GM21423 (cell line): Measurements from ENCODE around the gene QARS1.

ENCODE experiments used
- ATAC-seq: cut with Tn5 transposase; IDR thresholded peaks from one replicate; pipeline ENCODE4 v1.9.1; 2021; ENCODE audit warnings: mild to moderate bottlenecking, moderate library complexity; ENCODE audit not compliant: unreplicated experiment

QARS1 gene

DNA sequence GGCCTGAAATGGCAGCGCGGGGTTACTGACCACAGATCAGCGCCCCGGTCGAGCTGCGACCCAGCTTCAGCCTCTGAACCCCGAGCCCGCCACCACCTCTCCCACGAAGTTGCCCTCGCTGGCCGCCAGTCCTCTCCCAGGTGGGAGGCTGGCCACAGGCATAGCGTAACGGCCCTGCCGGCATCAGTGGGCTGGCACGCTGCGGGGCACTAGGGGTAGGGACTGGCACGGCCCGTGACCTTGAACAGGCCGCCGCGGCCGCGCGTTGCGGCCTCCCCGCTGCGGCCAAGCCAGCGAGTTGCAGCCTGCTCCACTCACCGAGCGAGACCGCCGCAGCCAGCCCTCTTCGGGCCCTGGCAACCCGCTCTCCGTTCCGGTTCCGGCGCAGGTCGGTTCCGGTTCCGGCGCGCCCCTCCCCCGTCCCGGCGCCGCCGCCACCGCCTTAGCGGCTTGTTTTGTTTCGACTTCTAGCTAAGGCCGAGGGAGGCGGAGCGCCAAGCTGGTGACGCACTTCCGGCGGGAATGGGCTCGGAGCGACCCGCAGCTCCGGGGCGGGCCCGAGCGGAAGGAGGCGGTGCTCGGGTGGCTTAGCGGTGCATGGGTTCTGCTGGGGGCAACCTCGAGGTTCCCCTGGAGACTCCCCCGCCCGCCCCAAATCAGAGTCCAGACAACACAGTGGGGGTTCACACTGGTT is 16.0 kb upstream of the QARS1 start, which contains the start of gene USP19:
TSS of gene USP19 (minus strand) at position 386 of the 694 bp plus-strand sequence. CDS start 1,678 bp downstream, outside the sequence.
- ATAC-seq: peak; percentile 83

DNA sequence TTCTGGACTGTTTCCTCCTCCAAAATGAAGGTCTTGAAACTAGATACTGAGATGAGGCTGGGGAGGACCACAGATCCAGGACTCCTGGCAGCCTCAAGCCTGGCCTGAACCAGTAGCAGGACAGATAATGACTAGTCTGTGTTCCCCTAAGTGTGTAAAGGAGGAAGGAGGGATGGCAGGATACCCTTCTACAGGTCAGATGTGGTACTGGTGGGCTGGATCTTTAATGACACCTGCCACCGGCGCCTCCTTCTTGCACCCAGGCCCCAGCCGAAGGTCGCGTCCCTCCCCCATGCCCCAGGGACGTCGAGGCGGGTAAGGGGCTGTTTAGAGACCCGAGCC is 15.5 kb upstream of the QARS1 start:
- no peak for ATAC-seq

DNA sequence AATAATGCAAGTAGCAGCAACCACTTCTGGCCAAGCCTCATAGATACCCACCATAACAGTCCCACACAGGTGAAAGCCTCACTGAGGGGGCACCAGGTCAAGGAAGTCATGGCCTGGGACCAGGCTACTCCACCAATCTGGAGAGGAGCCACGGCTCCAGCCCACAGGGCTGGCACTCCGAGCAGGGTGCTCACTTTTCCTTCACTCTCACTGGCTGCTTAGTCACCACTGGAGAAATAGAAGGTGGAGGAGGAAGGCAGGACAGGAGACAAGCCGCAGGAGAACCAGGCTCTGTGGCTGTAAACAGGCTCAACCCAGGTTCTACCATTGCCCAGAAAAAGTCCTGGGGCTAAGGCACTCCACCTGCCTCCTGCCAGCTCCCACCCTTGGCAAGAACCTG is 14.9 kb upstream of the QARS1 start:
- ATAC-seq: no peak

DNA sequence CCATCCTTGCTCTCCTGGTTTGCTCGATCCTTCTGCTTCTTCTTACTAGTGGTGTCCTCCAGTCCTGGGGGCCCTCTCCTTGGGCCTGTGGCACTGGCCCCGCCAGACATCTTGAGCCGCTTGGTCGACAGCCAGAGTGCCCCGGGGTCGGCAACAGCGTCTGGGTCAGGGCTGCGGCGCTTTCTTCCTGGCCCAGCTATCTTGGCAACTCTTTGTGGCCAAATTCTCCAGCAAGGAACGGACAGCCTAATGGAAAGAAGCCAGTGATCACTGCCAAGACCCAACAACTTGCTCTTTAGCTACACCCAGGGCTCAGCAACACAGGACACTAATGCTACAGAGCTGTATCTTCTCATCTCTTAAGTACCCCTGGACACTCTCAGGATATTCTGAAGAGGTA is 14.5 kb upstream of the QARS1 start:
- no peak for ATAC-seq

DNA sequence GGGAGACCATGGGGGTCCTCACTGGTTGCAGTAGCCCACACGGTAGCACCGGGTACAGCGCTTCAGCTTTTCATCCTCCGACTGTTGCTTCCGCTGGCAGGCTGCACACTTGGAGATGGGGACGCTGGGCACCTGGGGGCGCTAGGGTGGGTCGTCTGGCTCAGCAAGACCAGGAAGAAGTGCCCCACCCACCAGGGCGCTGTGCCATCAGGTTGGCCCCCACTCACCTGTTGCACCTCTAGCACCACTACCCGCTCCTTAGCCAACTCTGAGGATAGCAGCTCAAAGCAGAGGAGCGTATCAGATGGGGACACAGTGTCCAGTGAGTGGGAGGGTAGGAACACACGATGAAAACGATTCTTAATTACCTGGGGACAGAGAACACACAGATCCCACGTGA is 7.7 kb upstream of the QARS1 start:
- ATAC-seq: no peak

DNA sequence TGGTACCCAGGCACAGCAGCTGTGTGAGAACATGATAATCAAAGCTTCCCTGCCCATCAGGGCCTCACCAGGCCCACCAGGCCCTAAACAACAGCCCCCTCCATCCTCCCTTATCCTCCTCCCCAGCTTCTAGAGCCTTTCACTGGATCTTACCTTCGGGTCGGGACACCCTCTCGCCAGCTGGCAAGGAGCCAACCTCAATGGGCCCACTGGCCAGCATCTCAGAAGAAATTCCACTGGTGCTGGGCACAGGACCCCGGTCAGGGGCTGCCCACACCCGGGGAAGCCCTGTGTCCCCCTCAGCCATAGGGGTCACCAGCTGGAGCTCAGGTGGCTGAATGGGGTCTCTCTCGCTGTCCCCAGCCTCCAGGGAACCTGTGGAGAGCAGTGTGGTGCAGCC is 6.8 kb upstream of the QARS1 start:
- no peak for ATAC-seq

DNA sequence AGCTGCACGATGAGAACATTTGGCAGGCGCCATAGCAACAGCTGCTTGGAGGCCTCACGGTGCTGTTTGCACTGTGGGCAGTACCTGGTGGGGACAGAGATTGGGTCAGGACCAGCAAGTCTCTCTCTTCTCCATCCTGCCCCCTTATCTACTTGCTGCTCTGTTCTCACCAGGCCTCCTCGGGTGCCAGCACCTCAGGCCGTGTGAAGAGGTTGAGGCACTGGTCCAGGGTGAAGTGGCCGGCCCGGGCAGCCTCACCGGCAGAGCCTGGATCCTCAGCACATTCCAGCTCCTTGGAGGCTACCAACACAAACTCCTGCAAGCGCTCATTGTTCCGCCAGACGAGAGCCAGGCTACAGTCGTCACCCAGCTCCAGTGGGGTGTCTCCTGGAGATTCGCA is 6.2 kb upstream of the QARS1 start:
- no peak for ATAC-seq

DNA sequence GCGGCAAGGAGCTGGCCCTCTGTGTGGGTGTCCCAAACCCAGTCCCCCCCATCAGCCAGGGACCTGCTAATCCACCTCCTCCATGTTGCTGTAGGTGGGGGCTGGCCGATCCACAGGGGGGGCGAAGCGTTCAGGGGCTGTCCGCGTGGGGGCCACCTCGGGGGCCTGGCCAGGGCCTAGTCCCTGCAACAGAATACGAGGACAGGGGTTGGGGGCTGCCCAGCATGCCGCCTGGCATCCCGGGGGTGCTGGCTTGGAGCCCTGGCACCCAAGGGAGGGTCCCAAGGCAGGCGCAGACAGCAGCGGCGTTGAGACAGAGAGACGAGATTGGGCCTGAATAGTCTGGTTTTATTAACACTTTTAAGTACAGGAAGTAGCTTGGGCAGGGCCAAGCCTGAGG is 3.8 kb upstream of the QARS1 start:
- ATAC-seq: no peak

DNA sequence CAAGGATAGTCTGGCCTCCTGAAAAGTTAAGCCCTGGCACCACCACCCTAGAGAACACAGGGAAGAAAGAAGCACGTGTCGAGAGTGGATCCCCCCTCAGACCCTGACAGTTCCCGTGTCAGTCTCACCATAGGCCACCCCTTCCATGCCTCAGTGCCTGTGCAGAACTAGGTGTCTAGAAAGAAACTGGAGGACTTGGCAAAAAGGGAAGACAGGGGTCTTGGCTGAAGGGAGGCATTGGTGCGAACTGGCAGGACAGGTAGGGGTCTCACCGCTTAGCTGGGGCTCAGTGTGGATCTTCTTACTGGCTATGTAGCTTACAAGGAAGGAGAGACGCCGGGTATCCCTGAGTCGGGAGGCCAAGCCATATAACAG is 518 bp downstream of the QARS1 start:
- ATAC-seq: no peak

DNA sequence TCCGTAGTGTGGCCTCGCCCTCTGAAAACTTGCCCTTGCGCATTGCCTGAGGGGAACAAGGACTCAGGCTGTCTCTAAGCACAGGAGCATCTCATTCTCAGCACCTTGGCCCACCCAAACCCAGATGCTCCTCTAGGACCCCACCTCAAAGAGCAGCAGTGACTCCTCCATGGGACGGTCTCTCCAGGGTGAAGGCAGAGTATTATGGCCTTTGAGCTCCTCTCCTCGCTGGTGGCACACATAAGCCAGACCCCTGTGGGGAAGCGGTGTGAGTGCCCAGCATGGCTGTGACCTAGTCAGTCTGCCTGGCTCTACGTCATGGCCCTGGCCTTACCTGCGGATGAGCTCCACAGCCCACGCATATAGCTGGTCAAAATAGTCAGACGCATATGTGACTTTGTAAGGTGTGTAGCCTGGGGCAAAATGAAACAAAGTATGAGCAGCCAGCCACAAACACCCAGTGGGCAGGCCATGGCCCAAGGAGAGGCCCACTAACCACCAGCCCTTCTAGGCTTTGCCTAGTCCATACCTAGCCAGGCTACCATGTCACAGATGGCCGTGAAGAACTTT is 4.4 kb downstream of the QARS1 start:
- no peak for ATAC-seq

DNA sequence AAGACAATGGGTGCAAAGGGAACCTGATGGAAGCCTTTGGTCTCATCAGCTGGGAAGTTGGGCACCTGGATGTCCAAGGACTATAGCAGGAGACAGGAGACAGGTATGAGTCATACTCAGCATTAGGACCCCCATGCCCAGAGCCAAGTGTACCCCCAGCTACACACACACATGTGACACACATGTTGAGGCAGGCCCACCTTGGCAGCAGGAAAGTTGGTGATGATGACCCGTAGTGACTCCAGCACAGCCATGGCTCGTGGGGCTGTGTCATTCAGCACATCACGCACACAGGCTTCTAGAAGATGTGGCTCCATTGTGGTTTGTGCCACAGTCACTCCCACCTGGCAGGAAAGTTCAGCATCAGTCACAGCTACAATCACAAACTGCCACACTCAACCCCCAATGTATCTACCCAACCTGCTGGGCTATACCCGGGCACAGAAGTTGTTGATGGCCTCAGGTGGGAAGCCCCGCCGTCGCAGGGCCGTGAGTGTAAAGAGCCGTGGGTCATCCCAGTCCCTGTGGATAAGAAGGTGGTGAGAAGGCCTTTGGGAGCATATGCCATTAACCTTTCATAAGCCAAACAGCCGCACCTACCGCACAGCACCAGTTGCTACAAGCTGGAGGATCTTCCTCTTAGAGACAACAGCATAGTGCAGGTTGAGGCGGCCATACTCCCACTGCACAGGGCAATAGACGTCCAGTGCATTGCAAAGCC is 5.5 kb downstream of the QARS1 start:
- ATAC-seq: no peak

DNA sequence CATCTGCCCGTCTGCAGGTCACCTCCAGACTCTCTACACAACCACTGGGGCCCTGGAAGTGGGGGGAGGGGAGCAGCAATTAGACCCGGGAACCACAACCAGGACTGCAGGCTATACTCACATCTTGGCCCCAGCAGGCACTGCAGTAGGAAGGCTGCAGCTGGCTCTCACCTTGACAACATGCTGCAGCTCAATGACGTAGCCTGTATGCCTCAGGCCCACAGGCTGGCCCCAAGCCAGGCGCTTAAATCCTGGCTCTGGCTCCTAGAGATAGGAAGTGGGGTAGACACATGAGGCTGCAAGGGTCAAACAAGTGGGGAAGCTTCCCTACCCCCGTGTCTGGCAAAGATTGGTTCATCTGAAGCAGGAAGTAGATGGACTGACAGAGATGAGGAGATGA is 6.1 kb downstream of the QARS1 start:
- ATAC-seq: no peak

DNA sequence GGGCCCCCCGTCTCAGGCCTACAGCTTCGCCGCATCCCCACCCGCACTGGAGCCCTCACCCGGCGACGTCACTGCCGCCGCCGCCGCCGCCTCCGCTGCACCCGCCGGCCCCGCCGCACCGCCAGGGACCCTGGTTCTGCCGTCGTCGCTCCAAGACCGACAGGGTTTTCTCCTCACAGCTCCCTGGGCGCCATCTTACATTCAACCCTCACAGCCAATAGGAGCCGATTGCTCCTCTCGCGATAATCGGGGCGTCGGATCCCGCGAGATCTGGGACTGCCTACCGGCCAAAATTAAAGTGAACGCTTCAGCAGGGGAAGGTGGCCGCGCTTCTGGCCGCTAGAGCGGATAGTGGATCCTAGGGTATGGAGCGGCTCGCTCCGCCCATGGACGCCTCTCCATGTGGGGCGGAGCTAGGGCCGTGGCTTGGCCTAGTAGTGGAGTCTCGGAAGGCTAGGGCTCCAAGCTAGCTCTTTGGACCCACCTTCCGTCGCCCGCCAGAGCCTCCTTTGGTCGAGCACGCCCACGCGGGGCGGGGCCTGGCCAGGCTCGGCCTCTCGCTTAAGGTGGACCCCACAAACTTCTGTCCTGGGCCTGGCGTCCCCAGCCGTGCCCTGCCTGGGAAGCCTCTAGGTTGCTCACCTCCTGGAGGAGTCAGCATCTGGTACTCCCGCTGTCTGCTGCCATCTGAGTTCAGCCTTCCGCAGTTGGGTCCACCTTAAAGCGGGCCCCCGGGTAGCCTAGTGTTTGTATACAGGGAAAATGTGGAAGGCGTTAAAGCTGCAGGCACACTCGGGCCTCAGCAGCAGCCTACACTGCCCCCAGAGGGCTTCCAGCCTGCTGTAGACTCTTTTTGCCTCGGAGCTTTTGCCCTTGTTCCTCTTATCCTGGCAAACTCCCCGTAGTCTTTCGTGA is 10.4 kb downstream of the QARS1 start, which contains the start of gene QRICH1:
TSS of gene QRICH1 (minus strand) at position 219 of the 915 bp plus-strand sequence. CDS start 17,054 bp downstream, outside the sequence.
- ATAC-seq: peak; percentile 72

DNA sequence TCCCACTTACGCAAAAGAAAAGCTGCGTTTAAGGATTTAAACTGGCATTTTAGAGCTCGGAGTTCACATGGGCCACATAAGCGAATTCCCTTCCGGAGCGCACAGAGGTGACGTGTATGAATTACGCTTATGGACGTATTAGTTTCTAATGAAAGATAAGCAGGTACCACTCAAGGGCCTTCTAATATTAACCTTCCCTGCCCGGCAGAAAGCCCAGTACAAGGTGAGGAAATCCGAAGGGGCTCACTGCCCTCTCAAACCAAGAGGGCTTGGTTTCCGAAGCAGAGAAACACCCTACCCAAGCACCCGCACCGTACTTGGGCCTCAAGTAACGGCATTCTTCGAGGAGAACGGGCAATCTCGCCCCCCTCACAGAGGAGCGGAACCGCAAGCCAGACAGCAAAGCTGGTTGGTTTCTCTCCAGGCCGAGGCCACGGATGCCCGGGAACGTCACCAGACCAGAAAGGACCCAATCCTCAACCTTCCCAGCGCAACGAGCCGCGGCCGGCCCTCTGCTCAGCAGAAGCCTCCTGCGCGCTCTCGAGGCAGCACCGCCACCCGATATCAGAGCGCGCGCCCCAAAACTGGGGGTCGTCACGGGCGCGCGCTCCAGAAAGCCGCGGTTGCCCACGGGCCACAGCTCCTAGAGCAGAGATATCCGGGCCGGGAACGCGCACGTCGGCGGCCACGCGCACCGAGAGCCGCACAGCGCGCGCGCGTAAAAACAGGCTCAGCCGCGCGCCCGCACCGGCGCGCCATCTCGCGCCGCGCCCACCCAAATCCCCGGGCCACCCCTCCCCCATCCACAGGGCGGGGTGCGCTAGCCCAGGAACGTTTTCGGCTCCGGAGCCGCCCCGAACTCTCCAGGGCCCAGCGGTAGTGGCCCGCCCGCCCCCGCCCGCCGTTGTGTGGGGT is 11.4 kb downstream of the QARS1 start:
- ATAC-seq: peak; percentile 38

DNA sequence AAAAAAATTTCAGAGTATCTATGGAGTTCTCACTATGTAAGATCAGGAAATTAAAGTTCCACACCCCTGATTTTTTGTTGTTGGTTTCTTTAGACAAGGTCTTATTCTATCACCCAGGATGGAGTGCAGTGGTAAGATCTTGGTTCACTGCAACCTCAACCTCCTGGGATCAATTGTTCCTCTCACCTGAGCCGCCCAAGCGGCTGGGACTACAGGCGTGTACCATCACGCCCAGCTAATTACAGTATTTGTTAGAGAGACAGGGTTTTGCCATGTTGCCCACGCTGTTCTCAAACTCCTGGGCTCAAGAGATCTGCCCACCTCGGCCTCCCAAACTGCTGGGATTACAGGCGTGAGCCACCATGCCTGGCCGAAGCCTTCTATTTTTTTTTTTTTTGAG is 23.1 kb downstream of the QARS1 start:
- ATAC-seq: no peak

DNA sequence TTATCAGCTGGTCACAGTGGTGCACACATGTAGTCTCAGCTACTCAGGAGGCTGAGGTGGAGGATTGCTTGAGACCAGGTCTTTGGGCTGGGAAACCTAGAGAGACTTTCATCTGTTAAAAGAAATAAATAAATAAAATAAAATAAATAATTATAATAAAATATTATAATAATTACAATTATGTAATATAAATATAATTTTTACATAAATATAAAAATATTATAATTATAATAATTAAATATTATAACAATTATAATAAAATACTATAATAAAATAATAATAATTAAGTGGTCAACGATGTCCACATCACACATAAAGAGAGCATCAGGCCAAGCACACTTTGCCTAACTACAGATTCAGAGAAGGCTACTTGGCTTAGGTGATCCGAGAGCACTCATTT is 25.3 kb downstream of the QARS1 start:
- ATAC-seq: no peak

DNA sequence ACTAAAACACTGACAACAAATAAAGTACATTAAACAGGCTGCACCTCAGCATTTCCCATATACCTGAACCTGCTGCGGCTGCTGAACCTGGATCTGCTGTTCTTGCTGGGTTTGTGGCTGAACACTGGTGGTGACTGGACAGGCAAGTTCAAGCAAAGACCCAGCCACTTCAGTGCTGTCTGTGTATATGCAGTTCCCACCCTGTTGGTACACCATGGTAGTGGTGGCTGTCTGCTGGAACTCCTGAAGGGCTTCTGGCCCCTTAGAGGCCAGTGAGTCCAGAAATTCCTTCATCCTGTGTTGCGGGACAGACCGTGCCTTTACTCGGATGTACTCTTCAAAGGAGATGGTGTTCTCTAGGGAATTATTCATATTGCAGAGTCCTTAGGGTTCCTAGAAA is 27.9 kb downstream of the QARS1 start:
- ATAC-seq: no peak

DNA sequence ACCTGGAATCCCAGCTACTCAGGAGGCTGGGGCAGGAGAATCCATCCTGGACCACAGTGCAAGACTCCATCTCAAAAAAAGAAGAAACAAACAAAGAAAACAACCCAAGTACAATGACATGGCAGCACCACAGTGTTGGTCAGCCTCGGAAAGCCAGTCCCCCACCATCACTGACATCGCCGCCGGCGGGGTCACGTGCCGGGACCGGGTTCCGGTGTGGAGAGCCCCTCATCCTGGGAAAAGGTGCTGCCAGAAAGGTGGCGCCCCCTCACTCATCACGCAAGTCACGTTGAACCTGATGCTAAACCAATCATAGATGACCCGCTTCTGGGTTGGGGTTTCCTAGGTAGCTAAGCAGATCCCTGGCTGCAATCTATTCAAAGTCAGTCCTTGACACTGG is 28.4 kb downstream of the QARS1 start:
- ATAC-seq: no peak

DNA sequence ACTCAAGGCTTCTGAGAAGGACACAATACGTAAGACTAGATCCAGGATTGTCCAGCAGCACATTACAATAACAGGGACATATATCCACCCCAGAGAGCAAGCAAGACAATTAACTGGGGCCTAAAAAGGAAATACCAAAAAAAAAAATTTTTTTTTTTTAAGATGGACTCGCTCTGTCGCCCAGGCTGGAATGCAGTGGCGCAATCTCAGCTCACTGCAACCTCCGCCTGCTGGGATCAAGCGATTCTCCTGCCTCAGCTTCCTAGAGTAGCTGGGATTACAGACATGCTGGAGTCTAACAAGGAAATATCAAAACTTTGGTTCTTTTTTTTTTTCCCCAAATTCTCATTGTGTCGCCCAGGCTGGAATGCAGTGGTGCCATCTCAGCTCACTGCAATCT is 46.5 kb downstream of the QARS1 start:
- no peak for ATAC-seq

DNA sequence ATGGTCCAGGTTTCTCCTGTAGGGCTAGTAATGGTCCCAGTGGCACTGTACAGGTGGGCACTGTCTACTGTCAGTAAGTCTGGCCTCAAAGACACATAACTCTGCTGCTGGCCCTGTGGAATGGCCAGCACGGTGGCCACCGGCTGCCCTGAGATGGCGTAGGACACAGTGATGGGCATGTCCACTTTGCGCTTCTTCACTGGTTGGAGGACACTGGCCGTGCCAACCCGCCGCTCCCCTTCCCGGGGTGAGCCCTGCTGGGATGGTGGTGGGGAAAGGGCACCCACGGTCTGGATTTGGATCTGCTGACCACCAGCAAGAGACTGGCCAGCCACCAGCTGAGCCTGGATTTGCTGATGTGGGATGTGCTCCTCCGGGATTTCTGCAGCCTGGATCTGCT is 47.3 kb downstream of the QARS1 start:
- no peak for ATAC-seq
